GM10266 (cell line): Measurements from ENCODE around the gene POLR3K.

Experiments
- DNase-seq: peaks from one replicate; pipeline ENCODE4 v3.0.0; 2012; ENCODE audit errors: extremely low spot score
- CTCF ChIP-seq: IDR thresholded peaks from 2 replicates; pipeline ENCODE4 v1.5.1; 2012; ENCODE audit warnings: mild to moderate bottlenecking, low read depth; ENCODE audit not compliant: control insufficient read depth, insufficient read depth; ENCODE audit errors: missing control alignments

Gene POLR3K

DNA sequence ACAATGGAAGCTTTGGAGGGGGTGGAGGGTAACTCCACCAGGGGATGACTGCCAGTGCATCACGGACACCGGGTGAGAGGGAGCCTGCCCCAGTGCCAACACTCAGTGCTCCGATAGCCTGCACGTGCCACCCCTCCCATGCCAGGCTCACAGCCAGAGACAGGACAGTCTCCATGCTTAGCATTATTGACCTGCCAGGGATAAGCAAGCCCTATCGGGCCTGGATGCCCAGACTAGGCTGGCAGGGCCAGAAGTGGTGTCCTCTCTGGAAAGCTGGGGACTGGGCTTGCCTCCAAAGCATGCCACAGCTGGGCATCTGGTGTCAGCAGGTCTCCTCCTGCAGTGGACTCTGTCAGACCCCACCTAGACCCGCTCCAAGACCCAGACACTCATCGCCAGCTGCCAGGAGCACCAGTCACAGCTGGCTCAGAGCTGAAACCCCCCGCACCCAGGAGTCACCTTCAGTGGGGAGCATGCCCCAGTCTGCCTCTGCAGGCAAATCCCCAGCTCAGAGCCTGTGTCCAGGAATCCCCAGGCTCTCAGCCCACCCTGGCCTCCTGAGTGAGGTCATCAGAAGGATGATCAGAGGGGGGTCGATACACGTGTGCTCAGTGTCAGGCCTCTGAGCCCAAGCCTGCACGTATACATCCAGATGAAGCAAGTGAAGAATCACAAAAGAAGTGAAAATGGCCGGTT, 20.8 kb upstream of the POLR3K start:
- no peak for TF ChIP-seq CTCF
- DNase-seq: no peak

- peak; percentile 69 for DNase-seq
- TF ChIP-seq CTCF: no peak
These were observed 19.4 kb upstream of the POLR3K start, which contains the start of gene RHBDF1 for GRCh38 chr16:72561-73548. RHBDF1 (minus strand) TSS chr16:72631; CDS start chr16:65015, 7,616 bp downstream.

DNA sequence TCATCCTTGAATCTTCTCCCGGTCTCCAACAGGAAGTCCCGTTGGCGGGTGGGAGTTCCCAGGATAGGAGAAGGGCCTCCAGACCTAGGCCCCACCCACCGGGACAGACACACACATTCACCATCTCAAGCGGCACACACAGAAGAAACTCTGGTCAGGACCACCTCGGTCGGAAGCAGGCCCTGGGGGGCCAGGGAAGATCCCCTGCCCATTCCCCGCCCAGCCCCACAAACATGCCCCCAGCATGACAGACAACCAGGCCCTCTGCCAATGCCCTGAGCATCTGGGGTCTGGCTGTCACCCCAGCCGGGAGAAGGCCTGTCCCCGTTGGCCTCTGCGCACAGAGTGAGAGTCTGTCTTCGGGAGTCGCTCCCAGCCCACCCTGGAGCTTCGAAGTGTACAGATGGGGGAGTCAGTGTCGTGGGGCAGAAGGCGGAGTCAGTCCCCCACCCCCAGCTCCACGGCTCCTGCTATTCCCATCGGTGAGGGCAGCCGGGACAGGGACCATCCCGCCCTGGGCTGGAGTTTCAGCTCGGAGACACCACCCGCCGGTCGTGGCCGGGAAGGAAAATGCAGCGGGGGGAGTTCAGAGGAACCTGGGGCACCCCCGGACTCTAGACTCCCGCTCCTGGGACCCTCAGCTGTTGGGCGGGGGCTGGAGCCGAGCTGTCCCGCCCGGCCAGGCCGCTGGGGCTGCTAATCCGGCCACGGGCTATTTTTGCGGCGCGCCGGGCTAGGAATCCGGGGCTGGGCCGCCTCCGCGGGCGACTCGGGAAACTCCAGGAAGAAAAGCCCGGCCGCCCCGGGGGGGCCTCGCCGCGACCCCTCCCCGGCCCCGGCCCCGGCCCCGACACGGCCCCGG, 18.4 kb upstream of the POLR3K start:
- TF ChIP-seq CTCF: no peak
- DNase-seq: no peak

- DNase-seq: no peak
- TF ChIP-seq CTCF: no peak
These were observed 17.8 kb upstream of the POLR3K start for GRCh38 chr16:71210-71539.

GRCh38 chr16:69181-69580, 15.8 kb upstream of the POLR3K start:
- no peak for TF ChIP-seq CTCF
- no peak for DNase-seq

DNA sequence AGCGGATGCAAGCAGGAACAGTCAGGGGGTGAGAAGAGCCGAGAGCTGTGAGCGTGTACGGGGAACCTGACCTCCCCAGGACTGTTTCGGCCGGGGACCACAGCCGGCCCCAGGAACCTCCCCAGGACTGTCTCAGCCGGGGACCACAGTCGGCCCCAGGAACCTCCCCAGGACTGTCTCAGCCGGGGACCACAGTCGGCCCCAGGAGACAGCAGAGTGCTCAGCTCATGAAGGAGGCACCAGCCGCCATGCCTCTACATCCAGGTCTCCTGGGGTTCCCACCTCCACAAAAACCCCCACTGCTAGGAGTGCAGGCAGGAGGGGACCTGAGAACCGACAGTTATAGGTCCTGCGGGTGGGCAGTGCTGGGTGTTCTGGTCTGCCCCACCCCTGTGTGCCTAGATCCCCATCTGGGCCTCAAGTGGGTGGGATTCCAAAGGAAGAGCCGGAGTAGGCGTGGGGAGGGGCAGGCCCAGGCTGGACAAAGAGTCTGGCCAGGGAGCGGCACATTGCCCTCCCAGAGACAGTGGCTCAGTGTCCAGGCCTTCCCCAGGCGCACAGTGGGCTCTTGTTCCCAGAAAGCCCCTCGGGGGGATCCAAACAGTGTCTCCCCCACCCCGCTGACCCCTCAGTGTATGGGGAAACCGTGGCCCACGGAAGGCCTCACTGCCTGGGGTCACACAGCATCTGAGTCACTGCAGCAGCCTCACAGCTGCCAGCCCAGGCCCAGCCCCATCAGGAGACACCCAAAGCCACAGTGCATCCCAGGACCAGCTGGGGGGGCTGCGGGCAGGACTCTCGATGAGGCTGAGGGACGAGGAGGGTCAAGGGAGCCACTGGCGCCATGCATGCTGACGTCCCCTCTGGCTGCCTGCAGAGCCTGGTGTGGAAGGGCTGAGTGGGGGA, 14.7 kb upstream of the POLR3K start:
- TF ChIP-seq CTCF: no peak
- no peak for DNase-seq
